PC-9 (cell line): Measurements from ENCODE around the gene LCN6. TPM values are rescaled to one million over a fixed set of nuclear protein-coding genes. Genes with fewer than 3 reads are reported as not detected.

Experiments used
- BruUV-seq: library from RNA; stranded (reverse); fragments of 400-500 nt; replicated peaks from 2 replicates; lab custom pipeline; 2021; lab: Mats Ljungman, UMichigan
- CTCF ChIA-PET: fragments of 300-600 bp; sonication (Branson Sonifier 250); formaldehyde crosslinking; loops from one replicate; lab custom pipeline; 2022; ENCODE audit warnings: antibody characterized with exemption; lab: Charles Lee
- POLR2A ChIA-PET: fragments of 300-600 bp; sonication (Branson Sonifier 250); formaldehyde crosslinking; loops from one replicate; lab custom pipeline; 2022; ENCODE audit warnings: antibody characterized with exemption; ENCODE audit not compliant: unreplicated experiment; lab: Charles Lee
- DNase-seq, 2 experiments: peaks; one replicate each; pipeline versions ENCODE4 v3.0.0 to v3.0.0-alpha.2; 2015 to 2022; ENCODE audit warnings: mixed read lengths in 1 of 2
- H2AFZ ChIP-seq: fragments of 200-600 bp; sonication (generic); 2 replicates; pipeline ENCODE4 v1.8.1; 2017; ENCODE audit warnings: antibody characterized with exemption
- H3F3A ChIP-seq: fragments of 200-600 bp; sonication (generic); 2 replicates; pipeline ENCODE4 v1.8.1; 2017; ENCODE audit warnings: antibody characterized with exemption, mild to moderate bottlenecking, low read depth; ENCODE audit not compliant: insufficient read depth
- H3K27ac ChIP-seq: fragments of 200-600 bp; sonication (generic); 2 replicates; pipeline ENCODE4 v1.6.1; 2016; ENCODE audit warnings: mixed run types
- H3K27me3 ChIP-seq: fragments of 200-600 bp; sonication (generic); 2 replicates; pipeline ENCODE4 v1.6.1; 2016; ENCODE audit warnings: low read depth, mixed run types; ENCODE audit not compliant: insufficient read depth
- H3K36me3 ChIP-seq: fragments of 200-600 bp; sonication (generic); 2 replicates; pipeline ENCODE4 v1.6.1; 2016; ENCODE audit warnings: low read depth, mixed run types
- H3K4me1 ChIP-seq: fragments of 200-600 bp; sonication (generic); replicated peaks from 2 replicates; pipeline ENCODE4 v1.6.1; 2016; ENCODE audit warnings: mixed run types; ENCODE audit not compliant: insufficient read depth
- H3K4me2 ChIP-seq: fragments of 200-600 bp; sonication (generic); 2 replicates; pipeline ENCODE4 v1.6.1; 2017; ENCODE audit warnings: mixed run types
- H3K4me3 ChIP-seq: fragments of 200-600 bp; sonication (generic); 2 replicates; pipeline ENCODE4 v1.6.1; 2016; ENCODE audit warnings: mixed run types
- H3K79me2 ChIP-seq: fragments of 200-600 bp; sonication (generic); 2 replicates; pipeline ENCODE4 v1.6.1; 2017; ENCODE audit warnings: low read depth, mixed run types
- H3K9me2 ChIP-seq: fragments of 200-600 bp; sonication (generic); 2 replicates; pipeline ENCODE4 v1.8.1; 2017; ENCODE audit warnings: mild to moderate bottlenecking; ENCODE audit not compliant: insufficient read depth
- H3K9me3 ChIP-seq: fragments of 200-600 bp; sonication (generic); 2 replicates; pipeline ENCODE4 v1.8.1; 2016; ENCODE audit warnings: low read depth; ENCODE audit not compliant: insufficient read depth
- H4K20me1 ChIP-seq: fragments of 200-600 bp; sonication (generic); 2 replicates; pipeline ENCODE4 v1.8.1; 2017; ENCODE audit not compliant: insufficient read depth
- EZH2 ChIP-seq: fragments of 200-600 bp; sonication (generic); IDR thresholded peaks from 2 replicates; pipeline ENCODE4 v1.8.0; 2017; ENCODE audit warnings: antibody characterized with exemption, low read depth
- intact Hi-C: fragments of 100-400 bp; cut with micrococcal nuclease; formaldehyde crosslinking; loops from one replicate; pipeline ENCODE4 v1.10.0; 2022; ENCODE audit not compliant: unreplicated experiment
- total RNA-seq: library from RNA; stranded (reverse); gene quantifications from 2 replicates; pipeline ENCODE4 v1.2.3, GENCODE V29; 2021
- TF ChIP-seq, protein P1 (sequence below): fragments of 200-600 bp; sonication (generic); conservative IDR thresholded peaks from 2 replicates; pipeline ENCODE4 v1.6.1; 2017; ENCODE audit warnings: mixed run types, antibody characterized with exemption, mild to moderate bottlenecking, moderate library complexity

Gene LCN6
- total RNA-seq, 1 experiment from 2014 or later, result not detected

DNA sequence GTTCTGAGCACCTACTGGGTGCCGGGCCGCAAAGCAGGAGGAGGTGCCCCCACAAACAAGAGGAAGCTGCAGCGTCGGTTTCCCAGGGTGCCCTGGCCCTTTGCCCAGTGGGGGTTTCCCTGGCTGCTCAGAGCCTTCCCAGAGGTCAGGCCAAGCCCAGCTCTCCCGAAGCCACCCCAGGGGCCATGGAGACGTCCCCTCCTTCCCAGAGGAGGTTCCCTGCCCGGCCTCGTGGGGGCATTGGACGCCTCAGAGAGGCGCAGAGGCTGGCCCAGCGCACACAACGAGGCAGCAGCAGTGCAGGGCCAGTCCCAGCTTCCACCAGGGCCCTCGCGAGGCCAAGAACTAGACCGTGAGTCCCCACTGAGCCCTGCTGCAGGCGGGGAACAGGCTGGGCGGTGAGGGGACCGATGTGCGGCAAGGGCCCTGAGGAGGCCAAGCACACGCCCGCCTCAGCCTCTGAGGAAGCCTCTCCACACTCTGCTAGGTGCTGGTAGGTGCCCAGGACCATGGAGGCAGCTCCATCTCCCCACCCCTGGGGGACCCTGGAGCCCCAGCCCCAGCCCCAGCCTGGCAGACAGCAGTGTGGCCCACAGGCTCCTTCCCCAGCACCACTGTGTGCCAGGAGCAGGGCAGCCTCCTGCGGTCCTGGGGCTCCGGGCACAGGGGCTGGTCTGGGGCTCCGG lies 29.0 kb downstream of the LCN6 start:
- intact Hi-C loops, result no loop called here
- CTCF ChIA-PET, result interaction anchor here (0.6 kb wide), 1 partner anchor 16 kb away, joined by 4 read pairs; no protein-coding TSS in a partner anchor
- TF ChIP-seq, protein P1, sequence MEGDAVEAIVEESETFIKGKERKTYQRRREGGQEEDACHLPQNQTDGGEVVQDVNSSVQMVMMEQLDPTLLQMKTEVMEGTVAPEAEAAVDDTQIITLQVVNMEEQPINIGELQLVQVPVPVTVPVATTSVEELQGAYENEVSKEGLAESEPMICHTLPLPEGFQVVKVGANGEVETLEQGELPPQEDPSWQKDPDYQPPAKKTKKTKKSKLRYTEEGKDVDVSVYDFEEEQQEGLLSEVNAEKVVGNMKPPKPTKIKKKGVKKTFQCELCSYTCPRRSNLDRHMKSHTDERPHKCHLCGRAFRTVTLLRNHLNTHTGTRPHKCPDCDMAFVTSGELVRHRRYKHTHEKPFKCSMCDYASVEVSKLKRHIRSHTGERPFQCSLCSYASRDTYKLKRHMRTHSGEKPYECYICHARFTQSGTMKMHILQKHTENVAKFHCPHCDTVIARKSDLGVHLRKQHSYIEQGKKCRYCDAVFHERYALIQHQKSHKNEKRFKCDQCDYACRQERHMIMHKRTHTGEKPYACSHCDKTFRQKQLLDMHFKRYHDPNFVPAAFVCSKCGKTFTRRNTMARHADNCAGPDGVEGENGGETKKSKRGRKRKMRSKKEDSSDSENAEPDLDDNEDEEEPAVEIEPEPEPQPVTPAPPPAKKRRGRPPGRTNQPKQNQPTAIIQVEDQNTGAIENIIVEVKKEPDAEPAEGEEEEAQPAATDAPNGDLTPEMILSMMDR, result no peak
- TF ChIP-seq EZH2, result no peak
- H3K9me3 ChIP-seq, result no peaks in the 10 kb centered on the region
- H3K36me3 ChIP-seq, result peaks cover 12% of the 10 kb centered on the region
- H4K20me1 ChIP-seq, result peaks cover 41% of the 10 kb centered on the region
- no peaks in the 10 kb centered on the region for H3K9me2 ChIP-seq
- H2AFZ ChIP-seq, result no peak overlapping the region
- H3K27me3 ChIP-seq, result no peaks in the 10 kb centered on the region
- H3K79me2 ChIP-seq, result peaks cover 2% of the 10 kb centered on the region
- H3K4me3 ChIP-seq, result no peak overlapping the region
- BruUV-seq, result no TSS peak
- H3K4me1 ChIP-seq, result no peaks in the 10 kb centered on the region
- H3F3A ChIP-seq, result peaks cover 42% of the 10 kb centered on the region
- POLR2A ChIA-PET, result no interaction called here
- no peak for DNase-seq
- no peak overlapping the region for H3K4me2 ChIP-seq
- H3K27ac ChIP-seq, result no peak overlapping the region

DNA sequence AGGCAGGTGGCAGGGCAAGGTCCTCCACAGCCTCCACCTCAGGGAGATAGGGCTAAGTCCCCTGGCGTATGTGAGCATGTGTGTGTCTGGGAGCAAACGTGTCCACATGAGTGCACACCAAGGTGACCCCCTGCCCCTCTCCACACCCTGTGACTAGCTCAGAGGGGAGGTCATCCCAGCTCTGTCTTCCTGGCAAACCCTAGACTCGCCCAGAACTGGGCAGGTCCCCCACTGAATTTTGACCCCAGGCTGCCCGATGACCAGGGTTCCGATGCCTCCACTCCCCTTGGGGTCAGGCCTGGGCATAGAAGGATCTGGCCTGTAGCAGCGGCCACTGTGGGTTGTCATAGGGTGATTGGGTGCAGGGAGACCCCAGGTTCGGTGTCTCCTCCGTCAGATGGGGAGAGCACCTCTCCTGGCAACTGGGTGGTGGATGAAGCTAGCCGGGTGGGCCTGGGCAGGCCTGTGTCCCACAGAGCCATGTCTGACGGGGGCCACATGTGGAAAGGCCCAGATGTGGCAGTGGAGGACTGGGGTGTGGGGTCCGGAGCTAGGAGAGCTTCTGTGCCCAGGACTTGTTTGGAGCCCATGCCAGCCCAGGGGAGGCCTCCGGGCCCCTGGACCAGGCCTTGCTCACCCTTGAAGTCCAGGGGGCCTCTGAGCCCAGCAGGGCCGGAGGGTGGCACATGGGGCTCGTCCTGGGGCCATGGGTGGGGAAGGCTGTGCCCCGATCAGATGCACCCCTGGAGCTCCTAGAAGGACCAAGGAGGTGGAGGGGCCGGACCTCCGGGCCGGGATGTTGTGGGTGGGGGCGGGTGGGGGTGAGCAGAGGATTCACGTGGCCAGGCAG lies 29.8 kb downstream of the LCN6 start:
- H3K36me3 ChIP-seq, result 0 out of 2 replicates have a peak, but pooled peaks cover 4% of the 10 kb centered on the region
- ChIA-PET CTCF (interaction anchor here (0.6 kb wide), 2 partner anchors 16 to 172 kb away, joined by 4 to 6 read pairs; partner anchors contain the start of gene NOTCH1), POLR2A (no interaction called here)
- no peak for TF ChIP-seq EZH2
- TF ChIP-seq, protein P1, result no peak
- peaks cover 35% of the 10 kb centered on the region for H3F3A ChIP-seq
- intact Hi-C loops, result no loop called here
- peaks cover 33% of the 10 kb centered on the region for H4K20me1 ChIP-seq
- no peak for DNase-seq
- no peaks in the 10 kb centered on the region for H3K9me3 ChIP-seq
- peaks cover 6% of the 10 kb centered on the region; the same call in 1 of the 2 replicates for H3K79me2 ChIP-seq
- no peak overlapping the region for H3K27ac ChIP-seq
- BruUV-seq, result no TSS peak
- H3K4me1 ChIP-seq, result peaks cover 4% of the 10 kb centered on the region; the same call in 1 of the 2 replicates
- H3K4me2 ChIP-seq, result no peak overlapping the region
- no peaks in the 10 kb centered on the region for H3K27me3 ChIP-seq
- no peaks in the 10 kb centered on the region for H3K9me2 ChIP-seq
- H3K4me3 ChIP-seq, result no peak overlapping the region
- H2AFZ ChIP-seq, result no peak overlapping the region

DNA sequence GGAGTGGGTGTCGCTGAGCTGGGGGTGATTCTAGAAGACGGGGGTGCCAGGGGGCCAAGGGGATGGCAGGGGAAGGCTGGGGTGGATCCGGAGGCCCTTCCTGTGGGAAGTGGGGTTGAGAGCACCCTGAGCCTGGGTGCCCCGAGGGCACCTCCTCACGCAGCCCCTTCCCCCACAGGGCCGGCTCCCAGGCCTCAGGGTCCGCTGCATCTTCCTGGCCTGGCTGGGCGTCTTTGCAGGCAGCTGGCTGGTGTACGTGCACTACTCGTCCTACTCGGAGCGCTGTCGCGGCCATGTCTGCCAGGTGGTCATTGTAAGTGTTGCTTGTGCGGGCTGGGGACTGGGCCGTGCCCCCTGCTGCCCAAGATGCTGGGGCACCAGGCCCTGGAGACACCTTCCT lies 30.9 kb downstream of the LCN6 start:
- Histone ChIP-seq H3K4me3 (no peak overlapping the region), H3K9me3 (no peaks in the 10 kb centered on the region), H3K4me2 (no peak overlapping the region), H3K9me2 (no peaks in the 10 kb centered on the region), H3K79me2 (peaks cover 10% of the 10 kb centered on the region; the same call in 1 of the 2 replicates), H3F3A (peaks cover 24% of the 10 kb centered on the region), H3K36me3 (no peaks in the 10 kb centered on the region), H2AFZ (no peak overlapping the region), H3K4me1 (peaks cover 10% of the 10 kb centered on the region), H3K27me3 (no peaks in the 10 kb centered on the region), H4K20me1 (peaks cover 22% of the 10 kb centered on the region), H3K27ac (no peak overlapping the region)
- no peak for DNase-seq
- TF ChIP-seq, protein P1, result no peak
- TF ChIP-seq EZH2, result no peak
- BruUV-seq, result no TSS peak
- intact Hi-C loops, result no loop called here
- ChIA-PET POLR2A (no interaction called here), CTCF (no interaction called here)
